ENCODE data around the gene CCDC40. TPM values are rescaled to one million over a fixed set of nuclear protein-coding genes. Genes with fewer than 3 reads are reported as not detected.
A peak's percentile ranks its signal among the peaks of the same experiment; 100 is the strongest.

CCDC40 gene
- total RNA-seq, 4 donors from 2014 or later: 3.5 to 8.8 (median 5.3) TPM

GRCh38 chr17:80117491-80118401 is 81.3 kb downstream of the CCDC40 start:
- ATAC-seq (ENCODE audit: low FRiP score) (no peak), DNase-seq (ENCODE audit: low spot score) (no peak)
- TF ChIP-seq CTCF (IDR thresholded peaks at IDR 0.05): no peak

DNA sequence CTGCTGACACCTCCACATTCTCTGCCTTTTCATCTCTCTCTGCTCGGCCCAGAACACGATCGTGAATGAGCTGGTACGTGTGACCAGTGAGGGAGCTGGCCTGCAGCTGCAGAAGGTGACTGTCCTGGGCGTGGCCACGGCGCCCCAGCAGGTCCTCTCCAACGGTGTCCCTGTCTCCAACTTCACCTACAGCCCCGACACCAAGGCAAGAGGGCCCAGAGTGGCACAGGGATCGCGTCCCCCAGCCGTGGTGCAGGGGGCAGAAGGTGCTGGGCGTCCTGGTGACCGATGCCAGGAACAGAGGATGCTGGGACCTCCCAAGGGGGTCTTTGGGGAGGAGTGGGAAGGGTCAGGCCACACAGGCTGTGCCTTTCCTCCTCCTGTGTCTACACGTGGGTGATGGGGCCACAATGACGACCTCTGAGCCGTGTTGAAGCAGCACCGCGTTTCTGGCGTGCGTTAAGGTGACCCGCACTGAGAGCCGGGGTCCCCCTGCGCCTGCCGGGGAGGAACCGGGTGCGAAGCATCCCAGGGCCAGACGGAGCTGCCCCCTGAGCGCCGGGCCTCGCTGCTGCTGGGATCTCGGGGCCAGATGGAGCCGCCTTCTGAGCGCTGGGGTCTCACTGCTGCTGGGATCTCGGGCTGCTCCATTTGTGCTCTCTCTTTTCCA is 82.3 kb downstream of the CCDC40 start:
- no peak for DNase-seq (ENCODE audit: low spot score)
- peak; percentile 11 for ATAC-seq (ENCODE audit: low FRiP score)
- no peak for TF ChIP-seq CTCF (IDR thresholded peaks at IDR 0.05)

DNA sequence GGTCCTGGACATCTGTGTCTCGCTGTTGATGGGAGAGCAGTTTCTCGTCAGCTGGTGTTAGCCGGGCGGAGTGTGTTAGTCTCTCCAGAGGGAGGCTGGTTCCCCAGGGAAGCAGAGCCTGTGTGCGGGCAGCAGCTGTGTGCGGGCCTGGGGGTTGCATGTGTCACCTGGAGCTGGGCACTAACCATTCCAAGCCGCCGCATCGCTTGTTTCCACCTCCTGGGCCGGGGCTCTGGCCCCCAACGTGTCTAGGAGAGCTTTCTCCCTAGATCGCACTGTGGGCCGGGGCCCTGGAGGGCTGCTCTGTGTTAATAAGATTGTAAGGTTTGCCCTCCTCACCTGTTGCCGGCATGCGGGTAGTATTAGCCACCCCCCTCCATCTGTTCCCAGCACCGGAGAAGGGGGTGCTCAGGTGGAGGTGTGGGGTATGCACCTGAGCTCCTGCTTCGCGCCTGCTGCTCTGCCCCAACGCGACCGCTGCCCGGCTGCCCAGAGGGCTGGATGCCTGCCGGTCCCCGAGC is 82.9 kb downstream of the CCDC40 start:
- DNase-seq (ENCODE audit: low spot score): no peak

GRCh38 chr17:80119839-80120238 is 83.4 kb downstream of the CCDC40 start:
- ATAC-seq (ENCODE audit: low FRiP score) (no peak), DNase-seq (ENCODE audit: low spot score) (no peak)
- no peak for TF ChIP-seq CTCF (IDR thresholded peaks at IDR 0.05)

More for the DNA sequence above, 82.9 kb downstream of the CCDC40 start:
- no peak for TF ChIP-seq CTCF (IDR thresholded peaks at IDR 0.05)
- ATAC-seq (ENCODE audit: low FRiP score): no peak

- ATAC-seq (ENCODE audit: low FRiP score): no peak
- DNase-seq (ENCODE audit: low spot score): no peak
- TF ChIP-seq CTCF (IDR thresholded peaks at IDR 0.05): no peak
These were observed 85.7 kb downstream of the CCDC40 start for GRCh38 chr17:80122026-80122575.

GRCh38 chr17:80122926-80123505 is 86.6 kb downstream of the CCDC40 start:
- no peak for ATAC-seq (ENCODE audit: low FRiP score)
- DNase-seq (ENCODE audit: low spot score): no peak

More at GRCh38 chr17:80122926-80123505, 86.6 kb downstream of the CCDC40 start:
- no peak for TF ChIP-seq CTCF (IDR thresholded peaks at IDR 0.05)
